Ascending aorta (tissue), 2 donors: ENCODE measurements around the gene VSTM5. TPM values are rescaled to one million over a fixed set of nuclear protein-coding genes. Genes with fewer than 3 reads are reported as not detected.

Experiments used
- DNase-seq, 2 donors: peaks; one replicate each; pipeline ENCODE4 v3.0.0-alpha.2; 2019; ENCODE audit warnings: low spot score in 2 of 2
- H3K27ac ChIP-seq, 2 donors: fragments of 200-600 bp; sonication (generic); one replicate each; pipeline ENCODE4 v1.5.1; 2016 to 2017; ENCODE audit warnings: mild to moderate bottlenecking in 1 of 2
- H3K27me3 ChIP-seq: fragments of 200-600 bp; sonication (generic); one replicate; pipeline ENCODE4 v1.5.1; 2017
- H3K36me3 ChIP-seq, 2 donors: fragments of 200-600 bp; sonication (generic); one replicate each; pipeline ENCODE4 v1.5.1; 2016
- H3K4me1 ChIP-seq, 2 donors: fragments of 200-600 bp; sonication (generic); one replicate each; pipeline ENCODE4 v1.5.1; 2016 to 2017; ENCODE audit warnings: mild to moderate bottlenecking in 1 of 2
- H3K4me3 ChIP-seq, 2 donors: fragments of 200-600 bp; sonication (generic); one replicate each; pipeline ENCODE4 v1.5.1; 2016 to 2017; ENCODE audit warnings: mild to moderate bottlenecking in 1 of 2
- H3K9me3 ChIP-seq, 2 donors: fragments of 200-600 bp; sonication (generic); one replicate each; pipeline ENCODE4 v1.5.1; 2016
- intact Hi-C: fragments of 100-400 bp; cut with DNase I; formaldehyde crosslinking; loops from one replicate; pipeline ENCODE4 v1.15.1; 2023
- total RNA-seq: library from RNA; depleted of rRNA; stranded (reverse); fragments of >200 nt; gene quantifications from one replicate; pipeline ENCODE4 v1.1.0, GENCODE V29; 2016
- TF ChIP-seq, protein P1 (sequence below), 3 experiments: fragments of 200-600 bp in 2 of 3; fragments of 450-650 bp in 1 of 3; sonication (generic) in 2 of 3; IDR thresholded peaks; one replicate each; pipeline ENCODE4 v1.5.1; 2016 to 2019; ENCODE audit warnings: antibody characterized with exemption in 3 of 3, mild to moderate bottlenecking in 1 of 3, moderate library complexity in 1 of 3

Gene VSTM5
- total RNA-seq, 1 donor from 2014 or later, result not detected

DNA sequence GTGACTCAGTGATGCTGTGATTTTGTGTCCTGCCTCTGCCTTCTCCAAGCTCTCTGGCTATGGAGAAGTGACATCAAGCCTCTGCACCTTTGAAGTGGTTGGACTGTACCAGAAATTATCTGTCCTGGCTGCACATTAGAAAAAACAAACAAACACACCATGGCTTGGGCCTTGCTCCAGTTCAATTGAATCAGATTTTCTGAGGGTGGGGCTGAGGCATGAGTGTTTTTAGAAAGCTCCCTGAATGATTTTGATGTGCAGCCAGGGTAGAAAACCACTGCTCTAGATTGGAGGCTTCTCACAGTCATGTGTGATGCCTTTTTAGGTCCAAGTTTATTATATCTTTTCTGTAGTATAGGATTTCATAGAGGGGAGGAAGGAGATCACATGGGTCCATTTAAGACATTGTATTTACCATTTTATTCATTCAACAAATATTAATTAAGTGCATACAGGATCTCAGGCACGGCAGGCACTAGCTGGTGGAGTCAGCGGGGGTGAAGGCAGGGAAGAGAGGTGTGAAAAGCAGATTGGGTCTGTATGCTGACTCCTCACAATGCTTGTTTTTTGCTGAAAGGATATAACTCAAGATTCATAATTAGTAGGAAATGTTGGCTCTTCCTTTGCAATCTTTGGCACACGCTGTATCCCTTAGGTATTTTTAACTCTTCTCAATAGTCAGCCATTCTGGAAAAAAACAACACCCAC is 7.1 kb upstream of the VSTM5 start:
- Histone ChIP-seq H3K4me1 (peaks cover 0 to 3% of the 10 kb centered on the region in 2 donors), H3K4me3 (no peak overlapping the region), H3K27me3 (no peaks in the 10 kb centered on the region), H3K27ac (no peak overlapping the region), H3K36me3 (no peaks in the 10 kb centered on the region), H3K9me3 (no peaks in the 10 kb centered on the region)
- no peak for DNase-seq
- TF ChIP-seq, protein P1, sequence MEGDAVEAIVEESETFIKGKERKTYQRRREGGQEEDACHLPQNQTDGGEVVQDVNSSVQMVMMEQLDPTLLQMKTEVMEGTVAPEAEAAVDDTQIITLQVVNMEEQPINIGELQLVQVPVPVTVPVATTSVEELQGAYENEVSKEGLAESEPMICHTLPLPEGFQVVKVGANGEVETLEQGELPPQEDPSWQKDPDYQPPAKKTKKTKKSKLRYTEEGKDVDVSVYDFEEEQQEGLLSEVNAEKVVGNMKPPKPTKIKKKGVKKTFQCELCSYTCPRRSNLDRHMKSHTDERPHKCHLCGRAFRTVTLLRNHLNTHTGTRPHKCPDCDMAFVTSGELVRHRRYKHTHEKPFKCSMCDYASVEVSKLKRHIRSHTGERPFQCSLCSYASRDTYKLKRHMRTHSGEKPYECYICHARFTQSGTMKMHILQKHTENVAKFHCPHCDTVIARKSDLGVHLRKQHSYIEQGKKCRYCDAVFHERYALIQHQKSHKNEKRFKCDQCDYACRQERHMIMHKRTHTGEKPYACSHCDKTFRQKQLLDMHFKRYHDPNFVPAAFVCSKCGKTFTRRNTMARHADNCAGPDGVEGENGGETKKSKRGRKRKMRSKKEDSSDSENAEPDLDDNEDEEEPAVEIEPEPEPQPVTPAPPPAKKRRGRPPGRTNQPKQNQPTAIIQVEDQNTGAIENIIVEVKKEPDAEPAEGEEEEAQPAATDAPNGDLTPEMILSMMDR (IDR thresholded peaks at IDR 0.05), result no peak
- intact Hi-C loops, result no loop called here

DNA sequence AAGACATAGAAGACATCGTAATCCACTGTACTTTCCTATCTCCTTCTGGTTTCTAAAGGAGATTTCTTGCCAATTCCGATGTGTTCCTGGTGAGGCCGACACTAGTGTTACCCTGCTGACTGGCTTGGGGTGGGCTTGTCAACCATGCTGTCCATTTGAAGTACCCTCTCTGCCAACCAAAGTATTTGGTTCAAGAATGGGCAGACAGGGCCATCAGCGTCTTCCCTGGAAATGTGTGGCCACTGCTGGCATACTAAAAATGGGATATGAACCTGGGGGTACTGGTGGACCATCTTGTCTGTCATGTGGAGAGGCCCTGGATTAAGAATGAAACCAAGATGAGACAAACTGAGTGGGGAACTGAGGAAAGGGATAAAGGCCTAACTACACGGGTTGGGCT is 1.8 kb upstream of the VSTM5 start:
- H3K27me3 ChIP-seq, result no peaks in the 10 kb centered on the region
- no peak overlapping the region for H3K4me3 ChIP-seq
- DNase-seq, result no peak
- intact Hi-C loops, result no loop called here
- H3K4me1 ChIP-seq, result peaks cover 0 to 4% of the 10 kb centered on the region in 2 donors
- TF ChIP-seq, protein P1 (IDR thresholded peaks at IDR 0.05), result no peak
- no peak overlapping the region for H3K27ac ChIP-seq
- no peaks in the 10 kb centered on the region for H3K9me3 ChIP-seq
- no peaks in the 10 kb centered on the region for H3K36me3 ChIP-seq

DNA sequence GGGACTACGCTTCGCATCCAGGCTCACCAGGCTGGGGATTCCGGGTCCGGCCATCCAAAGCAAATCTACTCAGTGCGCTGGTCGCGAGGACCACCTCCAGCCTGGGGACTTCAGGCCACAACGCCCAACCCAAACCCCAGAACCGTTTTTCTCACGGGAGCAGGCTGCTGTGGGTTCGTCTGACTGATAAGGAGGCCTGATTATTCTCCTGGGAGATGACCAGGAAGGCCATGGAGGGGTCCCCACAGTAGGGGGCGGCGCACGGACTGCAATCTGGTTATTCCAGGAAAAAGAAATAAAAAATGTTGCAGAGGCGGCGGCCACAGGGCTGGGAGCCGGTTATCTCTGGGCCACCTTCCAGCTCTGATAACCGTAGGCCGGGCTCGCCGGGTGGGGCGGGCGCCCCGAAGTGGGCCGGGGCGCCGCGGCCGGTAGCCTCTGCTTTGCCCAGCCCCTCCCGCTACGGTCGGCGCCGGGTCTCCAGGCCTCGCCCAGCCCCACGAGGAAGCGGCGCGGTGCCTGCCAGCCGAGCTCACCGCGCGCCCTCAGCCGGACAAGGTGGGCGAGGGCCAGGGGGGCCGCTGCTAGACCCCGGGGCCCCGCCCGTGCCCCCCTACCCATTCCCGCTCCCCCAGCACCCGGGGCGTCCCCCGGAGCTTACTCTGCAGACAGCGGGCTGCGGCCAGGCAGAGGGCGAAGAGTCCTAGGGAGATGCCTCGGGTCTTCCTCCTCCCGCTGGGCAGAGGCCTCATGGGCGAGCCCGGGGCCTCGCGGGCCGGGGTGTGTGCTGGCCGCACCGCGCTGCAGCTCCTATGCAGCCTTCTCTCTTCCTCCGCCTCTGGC is 446 bp downstream of the VSTM5 start:
- no peaks in the 10 kb centered on the region for H3K36me3 ChIP-seq
- H3K9me3 ChIP-seq, result no peaks in the 10 kb centered on the region
- H3K4me1 ChIP-seq, result peaks cover 0 to 4% of the 10 kb centered on the region in 2 donors
- TF ChIP-seq, protein P1 (IDR thresholded peaks at IDR 0.05), result no peak
- peak overlapping the region; percentile 76 to 81 for H3K4me3 ChIP-seq
- H3K27me3 ChIP-seq, result no peaks in the 10 kb centered on the region
- no peak overlapping the region for H3K27ac ChIP-seq
- DNase-seq, result peak in 1 of 2 donors; percentile 62
- intact Hi-C loops, result no loop called here

DNA sequence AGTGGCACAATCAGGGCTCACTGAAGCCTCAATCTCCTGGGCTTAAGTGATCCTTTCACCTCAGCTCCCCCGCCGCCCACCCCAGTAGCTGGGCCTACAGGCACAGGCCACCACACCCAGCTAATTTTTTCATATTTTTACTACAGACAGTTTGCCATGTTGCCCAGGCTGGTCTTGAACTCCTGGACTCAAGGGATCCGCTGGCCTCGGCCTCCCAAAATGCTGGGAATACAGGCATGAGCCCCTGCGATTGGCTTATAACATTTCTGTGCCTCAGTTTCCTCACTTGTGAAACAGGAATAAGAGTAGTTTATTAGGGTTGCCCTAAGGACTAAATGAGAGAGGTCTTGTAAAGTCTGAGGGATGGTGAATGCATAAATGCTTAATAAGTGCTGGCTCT is 1.2 kb downstream of the VSTM5 start:
- TF ChIP-seq, protein P1 (IDR thresholded peaks at IDR 0.05), result no peak
- peak overlapping the region in 1 of 2 donors; percentile 81 for H3K4me3 ChIP-seq
- peak in 1 of 2 donors; percentile 38 for DNase-seq

GRCh38 chr11:93846411-93846810 is 4.0 kb downstream of the VSTM5 start:
- Histone ChIP-seq H3K9me3 (no peaks in the 10 kb centered on the region), H3K4me1 (peaks cover 0 to 4% of the 10 kb centered on the region in 2 donors), H3K27me3 (no peaks in the 10 kb centered on the region), H3K27ac (no peak overlapping the region), H3K36me3 (no peaks in the 10 kb centered on the region), H3K4me3 (no peak overlapping the region)
- intact Hi-C loops, result no loop called here
- DNase-seq, result no peak
- TF ChIP-seq, protein P1 (IDR thresholded peaks at IDR 0.05), result no peak

More for the DNA sequence above, 1.2 kb downstream of the VSTM5 start:
- Histone ChIP-seq H3K9me3 (no peaks in the 10 kb centered on the region), H3K4me1 (peaks cover 0 to 4% of the 10 kb centered on the region in 2 donors), H3K27me3 (no peaks in the 10 kb centered on the region), H3K36me3 (no peaks in the 10 kb centered on the region), H3K27ac (no peak overlapping the region)
- intact Hi-C loops, result no loop called here
